DMS79 (cell line): ENCODE results near the gene CD244.
"Not testable (repeated sequence)": the region's sequence is repeated elsewhere in the genome, so short reads cannot be mapped to it uniquely, and the experiment has no call there.

Experiments used
- DNase-seq: peaks from one replicate; lab custom pipeline; 2025; lab: John Stamatoyannopoulos, UW

CD244 gene

GRCh38 chr1:160879056-160879455 is 16.4 kb upstream of the CD244 start:
- no peak for DNase-seq

- no peak for DNase-seq
Observed at GRCh38 chr1:160877221-160877620, 14.5 kb upstream of the CD244 start.

GRCh38 chr1:160876311-160876710 is 13.6 kb upstream of the CD244 start:
- no peak for DNase-seq

GRCh38 chr1:160875591-160875990 is 12.9 kb upstream of the CD244 start:
- not testable (repeated sequence) for DNase-seq

GRCh38 chr1:160874935-160875334 is 12.2 kb upstream of the CD244 start:
- DNase-seq, result no peak

GRCh38 chr1:160868141-160868540 is 5.5 kb upstream of the CD244 start:
- DNase-seq, result no peak

GRCh38 chr1:160867651-160868050 is 5.0 kb upstream of the CD244 start:
- DNase-seq, result not testable (repeated sequence)

- no peak for DNase-seq
Observed at GRCh38 chr1:160866695-160867260, 4.1 kb upstream of the CD244 start.

GRCh38 chr1:160866001-160866694 is 3.5 kb upstream of the CD244 start:
- DNase-seq, result no peak

GRCh38 chr1:160865337-160865736 is 2.6 kb upstream of the CD244 start:
- DNase-seq, result no peak

- no peak for DNase-seq
Observed at GRCh38 chr1:160864173-160864572, 1.5 kb upstream of the CD244 start.

- DNase-seq, result no peak
Observed at GRCh38 chr1:160863774-160864131, 1.1 kb upstream of the CD244 start.

GRCh38 chr1:160863061-160863773 is 530 bp upstream of the CD244 start:
- DNase-seq, result no peak

GRCh38 chr1:160860840-160861505 is 1.7 kb downstream of the CD244 start:
- no peak for DNase-seq

- no peak for DNase-seq
Observed at GRCh38 chr1:160859166-160859565, 3.5 kb downstream of the CD244 start.

- DNase-seq, result no peak
Observed at GRCh38 chr1:160858507-160858906, 4.2 kb downstream of the CD244 start.

GRCh38 chr1:160858097-160858496 is 4.6 kb downstream of the CD244 start:
- DNase-seq, result no peak

GRCh38 chr1:160855181-160855981 is 7.3 kb downstream of the CD244 start:
- DNase-seq, result no peak

GRCh38 chr1:160853754-160854153 is 8.9 kb downstream of the CD244 start:
- DNase-seq, result no peak

- DNase-seq, result no peak
Observed at GRCh38 chr1:160853014-160853413, 9.7 kb downstream of the CD244 start.

GRCh38 chr1:160850993-160851392 is 11.7 kb downstream of the CD244 start:
- DNase-seq, result no peak

GRCh38 chr1:160850541-160850940 is 12.1 kb downstream of the CD244 start:
- DNase-seq, result no peak
